ENCODE measurements around the gene UNC5B. TPM values are rescaled to one million over a fixed set of nuclear protein-coding genes. Genes with fewer than 3 reads are reported as not detected.

Gene UNC5B
- total and polyA plus RNA-seq, 2 experiments from 2014 or later, result 12.7 to 15.5 TPM

- H2AFZ ChIP-seq, result no peak overlapping the region
Observed at GRCh38 chr10:71278691-71279588, 66.6 kb downstream of the UNC5B start.

GRCh38 chr10:71279590-71280170, 67.3 kb downstream of the UNC5B start:
- Histone ChIP-seq H4K20me1 (ENCODE audit: insufficient read depth, poor library complexity, severe bottlenecking) (no peaks in the 10 kb centered on the region), H3K4me2 (no peak overlapping the region), H3K27me3 (no peaks in the 10 kb centered on the region), H3K4me3 (no peak overlapping the region), H3K36me3 (replicated peaks; ENCODE audit: insufficient read depth, low read depth) (no peaks in the 10 kb centered on the region), H2AFZ (no peak overlapping the region), H3K9me3 (ENCODE audit: low read depth) (no peaks in the 10 kb centered on the region), H3K9me2 (replicated peaks; ENCODE audit: insufficient read depth) (no peaks in the 10 kb centered on the region), H3K79me2 (no peaks in the 10 kb centered on the region), H3K4me1 (ENCODE audit: insufficient read depth) (peaks cover 7% of the 10 kb centered on the region), H3K27ac (no peak overlapping the region)
- WGBS (ENCODE audit: low lambda C conversion rate, missing lambda C conversion rate), result 90% methylated on average over 20 of the region's 22 CpGs
- TF ChIP-seq EZH2phosphoT487 (IDR thresholded peaks at IDR 0.05; ENCODE audit: low read depth, severe bottlenecking, unreplicated experiment), result no peak
- TF ChIP-seq, protein P1, sequence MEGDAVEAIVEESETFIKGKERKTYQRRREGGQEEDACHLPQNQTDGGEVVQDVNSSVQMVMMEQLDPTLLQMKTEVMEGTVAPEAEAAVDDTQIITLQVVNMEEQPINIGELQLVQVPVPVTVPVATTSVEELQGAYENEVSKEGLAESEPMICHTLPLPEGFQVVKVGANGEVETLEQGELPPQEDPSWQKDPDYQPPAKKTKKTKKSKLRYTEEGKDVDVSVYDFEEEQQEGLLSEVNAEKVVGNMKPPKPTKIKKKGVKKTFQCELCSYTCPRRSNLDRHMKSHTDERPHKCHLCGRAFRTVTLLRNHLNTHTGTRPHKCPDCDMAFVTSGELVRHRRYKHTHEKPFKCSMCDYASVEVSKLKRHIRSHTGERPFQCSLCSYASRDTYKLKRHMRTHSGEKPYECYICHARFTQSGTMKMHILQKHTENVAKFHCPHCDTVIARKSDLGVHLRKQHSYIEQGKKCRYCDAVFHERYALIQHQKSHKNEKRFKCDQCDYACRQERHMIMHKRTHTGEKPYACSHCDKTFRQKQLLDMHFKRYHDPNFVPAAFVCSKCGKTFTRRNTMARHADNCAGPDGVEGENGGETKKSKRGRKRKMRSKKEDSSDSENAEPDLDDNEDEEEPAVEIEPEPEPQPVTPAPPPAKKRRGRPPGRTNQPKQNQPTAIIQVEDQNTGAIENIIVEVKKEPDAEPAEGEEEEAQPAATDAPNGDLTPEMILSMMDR (IDR thresholded peaks at IDR 0.05; ENCODE audit: poor library complexity), result no peak
- no peak for TF ChIP-seq EZH2 (IDR thresholded peaks at IDR 0.05; ENCODE audit: borderline replicate concordance)
- DNase-seq (ENCODE audit: low spot score), result no peak

More at GRCh38 chr10:71278691-71279588, 66.6 kb downstream of the UNC5B start:
- 76% methylated on average over 18 of the region's 19 CpGs for WGBS (ENCODE audit: low lambda C conversion rate, missing lambda C conversion rate)
- H3K4me3 ChIP-seq, result no peak overlapping the region
- H3K36me3 ChIP-seq (replicated peaks; ENCODE audit: insufficient read depth, low read depth), result no peaks in the 10 kb centered on the region
- no peaks in the 10 kb centered on the region for H3K9me2 ChIP-seq (replicated peaks; ENCODE audit: insufficient read depth)
- TF ChIP-seq EZH2phosphoT487 (IDR thresholded peaks at IDR 0.05; ENCODE audit: low read depth, severe bottlenecking, unreplicated experiment), result no peak
- TF ChIP-seq EZH2 (IDR thresholded peaks at IDR 0.05; ENCODE audit: borderline replicate concordance), result no peak
- TF ChIP-seq, protein P1 (IDR thresholded peaks at IDR 0.05; ENCODE audit: poor library complexity), result no peak
- peaks cover 7% of the 10 kb centered on the region for H3K4me1 ChIP-seq (ENCODE audit: insufficient read depth)
- no peak for DNase-seq (ENCODE audit: low spot score)
- H3K27ac ChIP-seq, result no peak overlapping the region
- H3K79me2 ChIP-seq, result no peaks in the 10 kb centered on the region
- no peaks in the 10 kb centered on the region for H4K20me1 ChIP-seq (ENCODE audit: insufficient read depth, poor library complexity, severe bottlenecking)
- no peak overlapping the region for H3K4me2 ChIP-seq
- H3K27me3 ChIP-seq, result no peaks in the 10 kb centered on the region
- H3K9me3 ChIP-seq (ENCODE audit: low read depth), result no peaks in the 10 kb centered on the region

DNA sequence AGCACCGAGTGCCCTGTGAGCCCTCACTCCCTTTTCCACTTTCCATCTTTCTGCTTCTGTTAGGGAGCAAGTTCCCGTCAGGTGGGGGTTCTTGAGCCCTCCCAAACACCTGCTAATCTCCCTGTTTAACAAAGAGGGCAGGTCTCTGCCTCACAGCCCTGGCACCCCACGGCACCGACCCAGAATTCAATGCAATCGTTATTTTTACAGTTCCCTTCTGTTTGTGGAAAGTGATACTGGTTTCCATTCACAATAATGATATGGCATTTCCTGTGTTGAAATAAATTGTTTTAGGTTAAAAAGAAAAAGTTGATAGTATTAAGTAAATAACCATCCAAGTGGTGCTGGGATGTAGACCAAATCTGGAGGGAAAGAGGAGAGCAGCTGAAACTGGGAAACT, 67.8 kb downstream of the UNC5B start:
- Histone ChIP-seq H3K27ac (no peak overlapping the region), H4K20me1 (ENCODE audit: insufficient read depth, poor library complexity, severe bottlenecking) (no peaks in the 10 kb centered on the region), H3K36me3 (replicated peaks; ENCODE audit: insufficient read depth, low read depth) (no peaks in the 10 kb centered on the region), H3K79me2 (no peaks in the 10 kb centered on the region), H3K4me1 (ENCODE audit: insufficient read depth) (peaks cover 7% of the 10 kb centered on the region), H3K27me3 (no peaks in the 10 kb centered on the region), H3K4me3 (no peak overlapping the region), H3K4me2 (no peak overlapping the region), H3K9me2 (replicated peaks; ENCODE audit: insufficient read depth) (no peaks in the 10 kb centered on the region), H2AFZ (no peak overlapping the region), H3K9me3 (ENCODE audit: low read depth) (no peaks in the 10 kb centered on the region)
- WGBS (ENCODE audit: low lambda C conversion rate, missing lambda C conversion rate), result 70% methylated on average over 5 of the region's 5 CpGs
- DNase-seq (ENCODE audit: low spot score), result no peak
- no peak for TF ChIP-seq EZH2 (IDR thresholded peaks at IDR 0.05; ENCODE audit: borderline replicate concordance)
- TF ChIP-seq EZH2phosphoT487 (IDR thresholded peaks at IDR 0.05; ENCODE audit: low read depth, severe bottlenecking, unreplicated experiment), result no peak
- TF ChIP-seq, protein P1 (IDR thresholded peaks at IDR 0.05; ENCODE audit: poor library complexity), result no peak
